ENCODE data around the gene CRABP2.

GRCh38 chr1:156738916-156739315 lies 33.5 kb upstream of the CRABP2 start:
- no peak for TF ChIP-seq EP300 (IDR thresholded peaks at IDR 0.05)
- TF ChIP-seq POLR2A (IDR thresholded peaks at IDR 0.05): no peak
- no peak for TF ChIP-seq POLR2AphosphoS5 (IDR thresholded peaks at IDR 0.05)

Measured in upper lobe of left lung (tissue), 4 donors.